ENCODE results near the gene PADI2. TPM values are rescaled to one million over a fixed set of nuclear protein-coding genes. Genes with fewer than 3 reads are reported as not detected.

Gene PADI2
- total and polyA plus RNA-seq, 2 donors (not counting 3 experiments of a cell fraction or from before 2014, with no cell fraction given), result not detected

DNA sequence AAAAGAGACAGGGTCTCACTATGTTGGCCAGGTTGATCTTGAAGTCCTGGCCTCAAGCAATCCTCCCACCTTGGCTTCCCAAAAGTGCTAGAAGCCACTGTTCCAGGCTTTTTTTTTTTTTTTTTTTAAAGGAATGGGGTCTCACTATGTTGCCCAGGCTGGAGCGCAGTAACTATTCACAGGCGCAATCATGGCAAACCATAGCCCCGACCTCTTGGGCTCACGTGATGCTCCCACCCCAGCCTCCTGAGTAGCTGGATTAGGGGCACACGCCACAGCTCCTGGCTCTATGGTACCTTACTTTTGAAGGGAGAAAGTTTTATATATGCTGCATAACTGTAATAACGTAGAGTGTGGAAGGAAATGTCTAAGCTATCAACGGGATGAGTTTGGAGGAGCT lies 101.8 kb downstream of the PADI2 start:
- Histone ChIP-seq H3K36me3 (ENCODE audit: control insufficient read depth in 2 of 2, extremely low read depth in 1 of 2, insufficient read depth in 2 of 2, low read length in 2 of 2) (peaks cover 14 to 22% of the 10 kb centered on the region in 2 experiments), H3K27me3 (ENCODE audit: control insufficient read depth in 2 of 2, insufficient read depth in 2 of 2, low read length in 2 of 2) (no peaks in the 10 kb centered on the region), H3K9ac (replicated peaks; ENCODE audit: extremely low read depth, insufficient read depth, low read length) (no peak overlapping the region), H3K4me3 (replicated peaks in 1 of 3; ENCODE audit: insufficient read depth in 1 of 3, low read depth in 1 of 3, low read length in 3 of 3) (no peak overlapping the region), H3K9me3 (replicated peaks; ENCODE audit: control insufficient read depth, insufficient read depth, low read length) (no peaks in the 10 kb centered on the region), H3K4me1 (ENCODE audit: control insufficient read depth, extremely low read depth, insufficient read depth, low read length) (peaks cover 6% of the 10 kb centered on the region), H3K27ac (ENCODE audit: insufficient read depth, low read depth, low read length) (no peak overlapping the region), H4K20me1 (replicated peaks; ENCODE audit: control insufficient read depth, extremely low read depth, insufficient read depth, low read length) (no peaks in the 10 kb centered on the region), H3K79me2 (ENCODE audit: control insufficient read depth, insufficient read depth, low read length) (no peaks in the 10 kb centered on the region), H3K9me1 (replicated peaks; ENCODE audit: control insufficient read depth, extremely low read depth, insufficient read depth, low read length) (no peaks in the 10 kb centered on the region), H3K4me2 (ENCODE audit: insufficient read depth, low read length) (no peak overlapping the region), H2AFZ (ENCODE audit: low read depth, low read length) (no peak overlapping the region)
- ChIA-PET POLR2A (no interaction called here), CTCF (interaction anchor here (0.8 to 2.3 kb wide), 5 partner anchors 20 to 397 kb away, joined by 3 to 6 read pairs (median 5); no protein-coding TSS in a partner anchor)
- FAIRE-seq (no peak), DNase-seq (ENCODE audit: low read depth, low spot score) (no peak)
- intact Hi-C loops (cut with micrococcal nuclease), result no loop called here
- no TSS peak for BruUV-seq (replicated peaks)
- dilution Hi-C loops (cut with MboI; ENCODE audit: extremely low pct_ligation_motif_present, low sequenced_read_pairs), result no loop called here
- TF ChIP-seq POLR2A (IDR thresholded peaks at IDR 0.05; ENCODE audit: low read depth, low read length) (no peak), EZH2 (IDR thresholded peaks at IDR 0.05; ENCODE audit: borderline replicate concordance, low read depth, low read length, severe bottlenecking) (no peak), POLR2AphosphoS5 (IDR thresholded peaks at IDR 0.05; ENCODE audit: insufficient read depth, low read depth, low read length) (no peak), JUN (IDR thresholded peaks at IDR 0.05; ENCODE audit: borderline replicate concordance, insufficient read depth, insufficient read length, low read depth) (no peak), GATA2 (IDR thresholded peaks at IDR 0.05; ENCODE audit: insufficient read depth, insufficient read length, low read depth, low read length) (no peak), MYC (IDR thresholded peaks at IDR 0.05; ENCODE audit: low read depth, low read length) (no peak), FOS (IDR thresholded peaks at IDR 0.05; ENCODE audit: borderline replicate concordance, insufficient read depth, low read length) (no peak)
- TF ChIP-seq, protein P1, sequence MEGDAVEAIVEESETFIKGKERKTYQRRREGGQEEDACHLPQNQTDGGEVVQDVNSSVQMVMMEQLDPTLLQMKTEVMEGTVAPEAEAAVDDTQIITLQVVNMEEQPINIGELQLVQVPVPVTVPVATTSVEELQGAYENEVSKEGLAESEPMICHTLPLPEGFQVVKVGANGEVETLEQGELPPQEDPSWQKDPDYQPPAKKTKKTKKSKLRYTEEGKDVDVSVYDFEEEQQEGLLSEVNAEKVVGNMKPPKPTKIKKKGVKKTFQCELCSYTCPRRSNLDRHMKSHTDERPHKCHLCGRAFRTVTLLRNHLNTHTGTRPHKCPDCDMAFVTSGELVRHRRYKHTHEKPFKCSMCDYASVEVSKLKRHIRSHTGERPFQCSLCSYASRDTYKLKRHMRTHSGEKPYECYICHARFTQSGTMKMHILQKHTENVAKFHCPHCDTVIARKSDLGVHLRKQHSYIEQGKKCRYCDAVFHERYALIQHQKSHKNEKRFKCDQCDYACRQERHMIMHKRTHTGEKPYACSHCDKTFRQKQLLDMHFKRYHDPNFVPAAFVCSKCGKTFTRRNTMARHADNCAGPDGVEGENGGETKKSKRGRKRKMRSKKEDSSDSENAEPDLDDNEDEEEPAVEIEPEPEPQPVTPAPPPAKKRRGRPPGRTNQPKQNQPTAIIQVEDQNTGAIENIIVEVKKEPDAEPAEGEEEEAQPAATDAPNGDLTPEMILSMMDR (IDR thresholded peaks at IDR 0.05; ENCODE audit: extremely low read depth in 1 of 2, insufficient read depth in 1 of 2, low read depth in 1 of 2, low read length in 2 of 2), result no peak
- TF ChIP-seq, protein P2, sequence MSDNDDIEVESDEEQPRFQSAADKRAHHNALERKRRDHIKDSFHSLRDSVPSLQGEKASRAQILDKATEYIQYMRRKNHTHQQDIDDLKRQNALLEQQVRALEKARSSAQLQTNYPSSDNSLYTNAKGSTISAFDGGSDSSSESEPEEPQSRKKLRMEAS (IDR thresholded peaks at IDR 0.05; ENCODE audit: insufficient read depth, insufficient read length), result no peak

Other genes with a start within 250 kb of the PADI2 start
- 1,319 and 2,019 TPM in 2 replicates for gene RNU1-2, start 223.5 kb downstream of the PADI2 start, total RNA-seq
- gene RNU1-2, start 223.5 kb downstream of the PADI2 start, polyA plus RNA-seq, result under 0.01 and 206 TPM in 2 replicates
- 27.0 and 35.5 TPM in 2 replicates for gene CROCC, start 197.5 kb downstream of the PADI2 start, total RNA-seq
- gene CROCC, start 197.5 kb downstream of the PADI2 start, polyA plus RNA-seq, result 18.2 and 18.3 TPM in 2 replicates
- gene MFAP2, start 138.8 kb downstream of the PADI2 start, total RNA-seq, result 37.9 and 43.0 TPM in 2 replicates
- gene MFAP2, start 138.8 kb downstream of the PADI2 start, polyA plus RNA-seq, result 138 and 183 TPM in 2 replicates
- 44.9 and 52.3 TPM in 2 replicates for gene ATP13A2, start 107.5 kb downstream of the PADI2 start, total RNA-seq
- gene ATP13A2, start 107.5 kb downstream of the PADI2 start, polyA plus RNA-seq, result 60.6 and 76.2 TPM in 2 replicates
- 90.3 and 96.2 TPM in 2 replicates for gene SDHB, start 65.4 kb downstream of the PADI2 start, total RNA-seq
- gene SDHB, start 65.4 kb downstream of the PADI2 start, polyA plus RNA-seq, result 86.8 and 98.1 TPM in 2 replicates
- gene PADI1, start 85.7 kb upstream of the PADI2 start, total RNA-seq, result not detected in 2 replicates
- 0.01 and 0.03 TPM in 2 replicates for gene PADI1, start 85.7 kb upstream of the PADI2 start, polyA plus RNA-seq
- not detected in 2 replicates for gene PADI3, start 129.6 kb upstream of the PADI2 start, total RNA-seq
- gene PADI3, start 129.6 kb upstream of the PADI2 start, polyA plus RNA-seq, result not detected in 2 replicates
- not detected in 2 replicates for gene PADI4, start 188.7 kb upstream of the PADI2 start, total RNA-seq
- gene PADI4, start 188.7 kb upstream of the PADI2 start, polyA plus RNA-seq, result not detected in 2 replicates